DND-41 (cell line): ENCODE results near the gene TTC12.

ENCODE experiments used
- ATAC-seq: fragments of 200-7000 bp; cut with Tn5 transposase; 3 replicates; pipeline ENCODE4 v1.9.1; 2021; ENCODE audit warnings: low read depth; ENCODE audit not compliant: insufficient read depth
- DNase-seq: peaks from one replicate; pipeline ENCODE4 v3.0.0-alpha.2; 2020
- H2AFZ ChIP-seq: 2 replicates; pipeline ENCODE4 v1.6.0; 2012; ENCODE audit warnings: low read depth, low read length
- H3K27ac ChIP-seq: 2 replicates; pipeline ENCODE4 v1.5.1; 2012; ENCODE audit warnings: low read length, inconsistent platforms
- H3K27me3 ChIP-seq: fragments of 200-600 bp; sonication (generic); 2 replicates; pipeline ENCODE4 v1.6.0; 2012; ENCODE audit warnings: low read length, mild to moderate bottlenecking, inconsistent platforms; ENCODE audit not compliant: insufficient read depth, poor library complexity
- H3K36me3 ChIP-seq: 2 replicates; pipeline ENCODE4 v1.5.1; 2012; ENCODE audit warnings: low read length, inconsistent platforms; ENCODE audit not compliant: insufficient read depth
- H3K4me1 ChIP-seq: 2 replicates; pipeline ENCODE4 v1.5.1; 2012; ENCODE audit warnings: mild to moderate bottlenecking, low read length; ENCODE audit not compliant: insufficient read depth
- H3K4me2 ChIP-seq: 2 replicates; pipeline ENCODE4 v1.6.0; 2012; ENCODE audit warnings: mild to moderate bottlenecking, moderate library complexity, low read length, inconsistent platforms; ENCODE audit not compliant: insufficient read depth
- H3K4me3 ChIP-seq, 2 experiments: fragments of 200-600 bp in 1 of 2; shearing (Covaris generic) in 1 of 2; 2 replicates each; pipeline ENCODE4 v1.5.1; 2012 to 2016; ENCODE audit warnings: inconsistent platforms in 2 of 2, low read length in 2 of 2, mild to moderate bottlenecking in 2 of 2, low read depth in 1 of 2, moderate library complexity in 1 of 2
- H3K79me2 ChIP-seq: 2 replicates; pipeline ENCODE4 v1.6.0; 2012; ENCODE audit warnings: low read length, inconsistent platforms; ENCODE audit not compliant: insufficient read depth
- H3K9ac ChIP-seq: 2 replicates; pipeline ENCODE4 v1.6.0; 2012; ENCODE audit warnings: low read depth, mild to moderate bottlenecking, inconsistent platforms, low read length, moderate library complexity
- H3K9me3 ChIP-seq: 2 replicates; pipeline ENCODE4 v1.5.1; 2012; ENCODE audit warnings: low read length, moderate library complexity, mild to moderate bottlenecking, inconsistent platforms; ENCODE audit not compliant: insufficient read depth, severe bottlenecking
- H4K20me1 ChIP-seq: 2 replicates; pipeline ENCODE4 v1.6.0; 2012; ENCODE audit warnings: low read length; ENCODE audit not compliant: insufficient read depth
- EZH2 ChIP-seq: IDR thresholded peaks from 3 replicates; pipeline ENCODE4 v1.6.1; 2012; ENCODE audit warnings: borderline replicate concordance, low read depth, mild to moderate bottlenecking, moderate library complexity, low read length, inconsistent platforms; ENCODE audit not compliant: severe bottlenecking
- TF ChIP-seq, protein P1 (sequence below): IDR thresholded peaks from 2 replicates; pipeline ENCODE4 v1.5.1; 2012; ENCODE audit warnings: borderline replicate concordance, low read length, moderate library complexity, mild to moderate bottlenecking; ENCODE audit not compliant: poor library complexity, severe bottlenecking; ENCODE audit errors: extremely low read depth

TTC12 gene

DNA sequence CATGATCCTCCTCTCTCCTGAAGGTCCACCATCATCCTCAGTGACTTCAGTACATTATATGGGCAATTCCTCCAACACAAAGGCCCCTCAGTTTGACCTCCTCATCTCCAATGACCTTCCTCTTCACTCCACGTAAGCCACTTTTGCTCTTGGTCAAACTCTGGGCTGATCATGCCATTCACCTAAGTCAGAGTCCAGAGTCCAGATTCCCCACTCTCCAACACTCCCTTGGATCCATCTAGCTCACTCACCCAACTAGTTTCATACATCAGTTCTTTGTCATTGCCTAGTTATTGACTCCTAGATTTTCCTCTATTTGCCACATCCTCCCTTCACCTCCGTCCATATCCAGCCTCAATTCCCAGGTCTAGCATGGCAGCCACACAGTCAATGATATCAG is 30.5 kb upstream of the TTC12 start:
- H3K4me3 ChIP-seq: no peak overlapping the region
- no peaks in the 10 kb centered on the region for H3K79me2 ChIP-seq
- ATAC-seq (no peak), DNase-seq (no peak)
- TF ChIP-seq EZH2: no peak
- TF ChIP-seq, protein P1, sequence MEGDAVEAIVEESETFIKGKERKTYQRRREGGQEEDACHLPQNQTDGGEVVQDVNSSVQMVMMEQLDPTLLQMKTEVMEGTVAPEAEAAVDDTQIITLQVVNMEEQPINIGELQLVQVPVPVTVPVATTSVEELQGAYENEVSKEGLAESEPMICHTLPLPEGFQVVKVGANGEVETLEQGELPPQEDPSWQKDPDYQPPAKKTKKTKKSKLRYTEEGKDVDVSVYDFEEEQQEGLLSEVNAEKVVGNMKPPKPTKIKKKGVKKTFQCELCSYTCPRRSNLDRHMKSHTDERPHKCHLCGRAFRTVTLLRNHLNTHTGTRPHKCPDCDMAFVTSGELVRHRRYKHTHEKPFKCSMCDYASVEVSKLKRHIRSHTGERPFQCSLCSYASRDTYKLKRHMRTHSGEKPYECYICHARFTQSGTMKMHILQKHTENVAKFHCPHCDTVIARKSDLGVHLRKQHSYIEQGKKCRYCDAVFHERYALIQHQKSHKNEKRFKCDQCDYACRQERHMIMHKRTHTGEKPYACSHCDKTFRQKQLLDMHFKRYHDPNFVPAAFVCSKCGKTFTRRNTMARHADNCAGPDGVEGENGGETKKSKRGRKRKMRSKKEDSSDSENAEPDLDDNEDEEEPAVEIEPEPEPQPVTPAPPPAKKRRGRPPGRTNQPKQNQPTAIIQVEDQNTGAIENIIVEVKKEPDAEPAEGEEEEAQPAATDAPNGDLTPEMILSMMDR: no peak
- no peaks in the 10 kb centered on the region for H4K20me1 ChIP-seq
- H3K9me3 ChIP-seq: no peaks in the 10 kb centered on the region
- H3K9ac ChIP-seq: no peak overlapping the region
- H2AFZ ChIP-seq: no peak overlapping the region
- no peaks in the 10 kb centered on the region for H3K27me3 ChIP-seq
- no peak overlapping the region for H3K4me2 ChIP-seq
- H3K27ac ChIP-seq: no peak overlapping the region
- H3K36me3 ChIP-seq: no peaks in the 10 kb centered on the region
- no peaks in the 10 kb centered on the region for H3K4me1 ChIP-seq

DNA sequence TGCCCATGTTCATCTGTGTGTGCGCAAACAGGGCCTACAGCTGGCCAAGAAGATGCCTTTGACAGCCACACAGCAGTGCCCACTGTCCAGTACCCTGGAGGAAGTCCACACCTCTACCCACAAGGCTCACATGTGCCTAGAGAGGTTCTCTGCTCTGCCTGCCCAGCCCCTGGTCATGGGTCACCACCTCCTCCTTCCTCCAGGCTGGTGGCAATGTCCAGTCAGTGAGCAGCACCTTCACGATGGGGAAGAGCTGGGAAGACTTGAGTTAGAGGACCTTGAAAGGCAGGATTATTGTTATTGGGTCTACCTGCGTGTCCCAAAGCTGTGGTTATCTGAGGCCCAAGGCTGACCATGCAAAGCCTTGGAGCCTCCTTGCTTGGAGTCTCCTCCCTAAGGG is 28.4 kb upstream of the TTC12 start:
- Histone ChIP-seq H3K27me3 (no peaks in the 10 kb centered on the region), H3K79me2 (no peaks in the 10 kb centered on the region), H3K4me3 (no peak overlapping the region), H3K9me3 (no peaks in the 10 kb centered on the region), H3K27ac (no peak overlapping the region), H3K4me2 (no peak overlapping the region), H3K9ac (no peak overlapping the region), H4K20me1 (no peaks in the 10 kb centered on the region), H2AFZ (no peak overlapping the region), H3K36me3 (no peaks in the 10 kb centered on the region), H3K4me1 (no peaks in the 10 kb centered on the region)
- DNase-seq (no peak), ATAC-seq (no peak)
- TF ChIP-seq, protein P1: no peak
- TF ChIP-seq EZH2: no peak

GRCh38 chr11:113286509-113287497 is 27.6 kb upstream of the TTC12 start:
- H4K20me1 ChIP-seq: no peaks in the 10 kb centered on the region

More at GRCh38 chr11:113286509-113287497, 27.6 kb upstream of the TTC12 start:
- Histone ChIP-seq H3K4me3 (no peak overlapping the region), H3K9me3 (no peaks in the 10 kb centered on the region), H3K4me1 (no peaks in the 10 kb centered on the region), H3K4me2 (no peak overlapping the region), H3K9ac (no peak overlapping the region), H2AFZ (no peak overlapping the region), H3K27ac (no peak overlapping the region), H3K79me2 (no peaks in the 10 kb centered on the region), H3K36me3 (no peaks in the 10 kb centered on the region), H3K27me3 (no peaks in the 10 kb centered on the region)
- ATAC-seq: no peak
- no peak for DNase-seq
- TF ChIP-seq, protein P1: no peak
- no peak for TF ChIP-seq EZH2
